T-helper 1 cell treated with Interleukin-12 subunit alpha and Interleukin-12 subunit beta and Interleukin-4 antibody, amounts not matched to agents 30 ng/mL and 1 ng/mL, for 36 hours (primary cell): ENCODE data around the gene CD151. TPM values are rescaled to one million over a fixed set of nuclear protein-coding genes. Genes with fewer than 3 reads are reported as not detected.

Experiments used
- intact Hi-C: fragments of 100-400 bp; cut with micrococcal nuclease; formaldehyde crosslinking; loops from one replicate; pipeline ENCODE4 v1.15.1; 2024
- total RNA-seq: library from RNA; stranded (reverse); gene quantifications from 2 replicates; pipeline ENCODE4 v1.2.3, GENCODE V29; 2022

The CD151 gene
- total RNA-seq, 1 donor from 2014 or later, result 24.6 TPM

DNA sequence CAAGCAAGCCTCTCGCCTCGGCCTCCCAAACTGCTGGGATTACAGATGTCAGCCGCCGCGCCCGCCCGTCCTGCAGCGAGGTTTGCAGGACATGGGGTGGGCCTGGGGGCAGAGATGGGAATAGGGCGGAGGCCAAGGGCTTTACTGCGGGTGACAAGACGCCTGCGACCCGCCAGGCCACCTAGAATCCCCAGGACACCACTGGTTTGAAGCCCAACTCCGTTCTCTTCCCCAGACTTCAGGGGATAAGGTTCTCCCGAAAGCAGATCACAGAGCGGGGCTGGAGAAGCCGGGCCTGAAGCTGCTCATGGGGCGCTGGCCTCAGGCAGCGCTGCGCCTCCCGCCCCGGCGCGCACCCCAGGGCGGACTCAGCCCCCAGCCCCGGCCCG, 9.2 kb downstream of the CD151 start:
- intact Hi-C loops, result loop anchor here (1.0 to 2.0 kb wide), 5 partner anchors 10 to 83 kb away; partner anchors contain the start of genes AP2A2, CD151 and RPLP2

DNA sequence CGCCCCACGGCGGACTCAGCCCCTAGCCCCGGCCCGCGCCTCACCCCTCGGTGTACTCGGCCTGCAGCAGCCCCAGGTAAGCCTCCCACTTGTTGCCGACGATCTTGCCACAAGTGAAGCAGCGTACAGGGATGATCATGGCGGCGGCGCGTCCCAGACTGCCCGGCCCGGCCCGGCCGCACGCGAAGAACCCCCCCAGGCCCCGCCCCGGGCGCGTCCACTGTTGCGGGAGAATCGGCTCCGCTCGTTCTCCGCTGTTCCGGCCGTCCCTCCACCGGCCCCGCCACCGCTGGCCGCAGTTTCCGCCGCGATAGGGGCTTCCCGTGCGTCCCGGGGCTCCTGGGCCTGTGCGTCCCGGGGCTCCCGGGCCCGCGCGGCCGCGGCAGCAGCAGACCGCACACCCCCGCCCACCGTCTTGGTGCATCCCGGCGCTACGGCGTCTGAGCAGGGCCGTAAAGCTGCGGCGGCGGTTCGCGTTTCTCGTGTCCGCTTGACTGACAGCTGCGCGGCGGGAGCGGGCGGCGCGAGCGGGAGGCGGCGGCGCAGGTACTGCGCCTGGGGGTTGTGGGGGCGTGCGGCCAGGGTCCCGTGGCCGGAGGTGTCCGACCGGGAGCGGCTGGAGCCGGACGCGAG, 9.7 kb downstream of the CD151 start, which contains the start of the genes POLR2L and TSPAN4:
POLR2L (minus strand) TSS at position 160 of the 633 bp plus-strand sequence; CDS start at position 139, 21 bp downstream.
TSPAN4 (plus strand) TSS at position 483 of the 633 bp plus-strand sequence. CDS start 7,453 bp downstream, outside the sequence.
- intact Hi-C loops, result loop anchor here (1.0 to 2.0 kb wide), 5 partner anchors 10 to 82 kb away; partner anchors contain the start of genes AP2A2, CD151 and RPLP2

DNA sequence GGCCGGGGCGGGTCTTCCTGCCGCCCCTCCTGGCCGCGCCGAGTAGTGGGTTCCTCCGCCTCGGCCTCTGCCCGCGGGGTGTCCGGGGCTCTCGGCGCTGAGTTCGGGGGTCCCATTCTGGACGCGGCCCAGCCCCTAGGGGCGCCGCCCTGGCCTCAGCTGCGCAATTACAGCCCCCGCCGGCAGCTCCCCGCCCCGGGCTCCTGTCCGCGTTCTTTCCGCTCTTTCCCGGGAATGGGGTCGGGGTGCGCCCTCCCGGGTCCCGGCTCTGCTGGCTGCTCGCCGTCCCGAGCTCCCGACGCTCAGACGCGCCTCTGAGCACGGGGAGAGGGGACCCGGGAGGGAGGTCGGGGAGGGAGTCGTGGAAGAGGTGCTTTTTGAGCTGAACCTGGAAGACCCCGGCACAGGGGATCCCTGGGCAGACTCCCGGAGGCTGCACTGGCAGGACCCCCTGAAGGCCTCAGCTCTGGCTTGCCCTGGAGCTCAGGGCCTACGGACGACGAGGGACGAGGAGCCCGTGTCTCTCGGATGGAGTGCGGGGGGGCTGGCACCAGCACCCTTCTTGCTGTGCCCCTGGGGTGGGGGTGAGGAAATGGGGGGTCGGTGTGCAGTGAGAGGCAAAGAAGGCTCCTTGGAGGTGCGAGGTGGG, 10.5 kb downstream of the CD151 start:
- intact Hi-C loops, result loop anchor here (2.0 kb wide), 1 partner anchor 82 kb away; the partner anchor contains the start of gene AP2A2

DNA sequence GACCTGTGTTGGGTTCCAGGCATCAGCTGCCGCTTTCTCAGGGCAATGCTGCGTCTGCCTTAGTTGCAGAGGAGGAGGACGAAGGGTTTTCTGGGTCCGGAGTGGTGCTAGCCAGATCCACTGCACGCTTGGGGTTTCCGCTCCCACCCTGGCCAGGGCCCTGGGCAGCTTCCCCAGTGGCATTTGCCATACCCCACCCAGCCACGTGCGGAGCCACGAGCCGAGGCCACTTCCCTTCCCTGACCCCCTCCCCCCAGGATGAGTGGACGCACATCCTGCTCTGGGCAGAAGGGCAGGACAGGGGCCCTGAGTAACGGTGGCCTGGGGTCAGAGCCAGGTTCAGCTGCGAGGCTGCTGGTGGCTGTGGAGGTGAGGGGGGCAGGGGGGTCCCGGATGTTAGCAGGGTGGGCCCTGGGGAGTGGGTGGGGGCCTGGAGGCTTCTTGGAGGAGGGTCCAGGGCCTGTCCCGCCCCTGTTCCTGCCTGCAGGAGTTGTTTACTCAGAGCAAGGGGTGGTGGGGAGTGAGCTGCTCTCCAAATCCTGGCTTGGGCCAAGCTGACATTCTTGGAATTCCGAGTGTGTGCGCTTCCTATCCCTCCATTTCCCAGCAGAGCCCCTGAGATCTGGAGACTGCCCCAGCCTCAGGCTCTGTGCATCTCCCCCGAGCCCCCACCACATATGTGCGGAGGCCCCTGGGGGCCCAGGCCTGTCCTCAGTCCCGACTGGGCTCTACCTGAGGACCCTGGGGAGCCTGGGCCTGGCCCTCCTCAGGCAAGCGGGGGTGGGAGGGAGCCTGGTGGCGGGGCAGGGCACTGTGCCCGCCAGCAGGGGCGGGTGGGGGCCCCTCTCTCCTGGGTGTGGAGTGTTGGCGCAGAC, 11.3 kb downstream of the CD151 start:
- intact Hi-C loops, result loop anchor here (2.0 kb wide), 1 partner anchor 81 kb away; the partner anchor contains the start of gene AP2A2

DNA sequence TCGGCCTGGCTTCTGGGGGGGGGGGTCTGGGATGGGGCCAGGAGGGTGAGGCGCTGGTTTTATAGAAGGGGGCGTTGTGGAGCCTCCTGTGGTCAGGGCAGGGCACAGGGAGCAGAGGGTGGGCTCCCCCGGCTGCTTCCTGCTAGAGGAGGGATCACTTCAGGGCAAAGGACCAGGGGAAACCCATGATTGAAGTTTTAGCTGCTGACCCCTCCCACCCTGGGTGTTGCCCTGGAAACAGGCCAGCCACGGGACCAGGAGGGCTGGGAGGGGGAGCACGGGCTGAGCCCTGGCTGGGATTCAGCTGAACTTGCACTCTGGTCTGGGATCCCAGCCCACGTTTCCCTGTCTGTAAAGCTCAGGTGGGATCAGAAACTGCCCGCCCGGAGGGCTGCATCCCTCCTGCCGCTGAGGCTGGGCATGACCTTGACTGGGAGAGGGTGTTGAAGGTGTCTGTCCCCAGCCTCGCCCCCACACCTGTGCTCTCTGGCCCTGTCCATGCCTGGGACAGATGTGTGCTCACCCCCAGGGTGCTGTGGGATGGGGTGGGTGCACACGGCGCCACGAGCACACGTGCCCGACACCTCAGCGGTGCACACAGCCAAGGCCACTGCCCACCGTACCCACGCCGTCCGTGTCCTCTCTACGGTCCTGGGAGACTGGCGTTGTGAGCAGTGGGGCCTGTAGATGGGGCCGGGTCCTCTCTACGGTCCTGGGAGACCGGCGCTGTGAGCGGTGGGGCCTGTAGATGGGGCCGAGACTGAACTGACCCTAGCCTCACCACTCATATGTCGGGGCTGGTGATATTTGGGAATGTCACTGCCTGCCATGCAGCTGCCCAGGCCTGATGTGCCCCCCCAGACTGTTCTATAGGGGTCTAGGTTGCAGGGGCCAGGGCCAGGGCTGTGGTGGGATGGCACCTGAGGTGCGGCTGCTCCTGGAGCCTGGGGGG, 12.2 kb downstream of the CD151 start:
- intact Hi-C loops, result loop anchor here (5.0 kb wide), 1 partner anchor 132 kb away; no protein-coding TSS in a partner anchor

DNA sequence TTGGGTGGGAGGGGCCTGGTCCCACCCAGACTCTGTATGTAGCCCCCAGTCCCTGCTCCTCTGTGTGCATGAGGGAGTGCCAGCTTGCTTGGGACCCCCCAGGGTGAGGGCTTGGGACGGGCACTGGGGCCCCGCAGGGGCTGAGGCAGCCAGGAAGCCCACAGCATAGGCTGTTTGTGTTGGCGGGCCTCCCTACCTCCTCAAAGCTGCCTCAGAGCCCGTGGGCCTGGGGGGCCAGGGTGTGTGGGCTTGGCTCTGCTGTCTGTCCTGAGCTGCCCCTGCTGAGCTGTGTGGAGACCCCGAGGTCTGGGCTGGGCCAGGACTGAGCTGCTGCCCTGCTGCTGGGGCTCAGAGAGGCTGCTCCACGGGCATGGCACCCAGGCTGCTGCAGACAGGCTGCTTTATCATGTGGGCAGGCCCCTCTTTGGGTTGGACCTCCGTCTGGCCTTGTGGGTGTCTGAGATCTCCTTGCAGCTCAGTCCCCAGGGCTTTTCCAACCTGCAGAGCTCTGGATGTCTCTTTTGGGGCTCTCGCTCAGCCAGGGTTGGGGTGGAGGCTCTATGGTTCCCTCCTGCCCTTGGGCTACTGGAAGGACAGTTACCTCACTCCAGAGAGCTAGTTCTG, 13.2 kb downstream of the CD151 start:
- intact Hi-C loops, result loop anchor here (5.0 kb wide), 1 partner anchor 131 kb away; no protein-coding TSS in a partner anchor

DNA sequence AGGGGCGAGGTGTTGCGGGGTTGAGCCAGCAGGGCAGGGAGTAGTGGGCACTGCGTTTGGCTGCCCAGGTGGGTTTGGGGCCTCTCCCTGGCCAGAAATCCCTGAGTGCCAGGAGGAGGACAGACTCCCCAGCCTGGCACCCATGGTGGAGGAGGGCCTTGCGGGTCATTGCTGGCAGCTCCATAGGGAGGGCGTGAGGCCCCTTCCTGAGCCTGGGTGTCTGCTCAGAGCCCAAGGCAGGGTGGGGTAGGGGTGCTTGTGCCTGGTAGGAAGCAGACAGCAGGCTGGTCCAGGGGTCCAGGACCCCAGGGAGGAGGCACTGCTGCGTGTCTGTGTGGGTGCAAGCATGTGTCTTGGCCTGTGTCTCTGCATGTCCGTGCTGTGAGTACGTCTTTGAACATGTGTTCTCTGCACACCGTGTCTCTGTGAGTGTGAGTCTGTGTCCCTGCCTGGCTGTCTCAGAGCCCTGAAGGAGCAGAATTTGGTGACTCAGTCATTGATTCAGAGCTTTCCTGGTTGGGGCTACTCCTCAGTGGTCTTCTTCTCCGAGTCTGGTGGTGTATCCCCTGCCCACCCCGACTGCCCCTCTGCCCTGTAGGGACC, 13.8 kb downstream of the CD151 start:
- intact Hi-C loops, result loop anchor here (5.0 kb wide), 1 partner anchor 131 kb away; no protein-coding TSS in a partner anchor

DNA sequence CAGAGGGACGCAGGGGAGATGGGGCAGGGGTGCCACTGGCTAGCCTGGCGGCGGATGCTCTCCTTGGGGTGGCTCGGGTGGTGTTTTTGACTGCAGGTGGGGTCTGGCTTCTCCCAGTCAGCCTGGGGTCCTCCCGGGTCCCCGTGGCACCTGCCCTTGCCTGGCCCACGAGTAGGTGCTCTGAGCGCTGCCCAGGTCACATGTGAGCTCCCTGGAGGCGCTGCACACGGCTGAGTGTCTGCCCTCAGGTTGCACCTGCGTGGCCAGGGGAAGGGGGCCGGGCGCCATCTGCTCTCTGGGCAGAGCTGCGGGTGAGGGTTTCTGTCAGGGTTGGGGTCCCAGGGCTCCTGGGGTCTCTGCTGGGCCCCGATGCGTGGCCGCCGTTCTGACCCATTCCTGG, 15.1 kb downstream of the CD151 start:
- intact Hi-C loops, result loop anchor here (5.0 kb wide), 1 partner anchor 129 kb away; no protein-coding TSS in a partner anchor

DNA sequence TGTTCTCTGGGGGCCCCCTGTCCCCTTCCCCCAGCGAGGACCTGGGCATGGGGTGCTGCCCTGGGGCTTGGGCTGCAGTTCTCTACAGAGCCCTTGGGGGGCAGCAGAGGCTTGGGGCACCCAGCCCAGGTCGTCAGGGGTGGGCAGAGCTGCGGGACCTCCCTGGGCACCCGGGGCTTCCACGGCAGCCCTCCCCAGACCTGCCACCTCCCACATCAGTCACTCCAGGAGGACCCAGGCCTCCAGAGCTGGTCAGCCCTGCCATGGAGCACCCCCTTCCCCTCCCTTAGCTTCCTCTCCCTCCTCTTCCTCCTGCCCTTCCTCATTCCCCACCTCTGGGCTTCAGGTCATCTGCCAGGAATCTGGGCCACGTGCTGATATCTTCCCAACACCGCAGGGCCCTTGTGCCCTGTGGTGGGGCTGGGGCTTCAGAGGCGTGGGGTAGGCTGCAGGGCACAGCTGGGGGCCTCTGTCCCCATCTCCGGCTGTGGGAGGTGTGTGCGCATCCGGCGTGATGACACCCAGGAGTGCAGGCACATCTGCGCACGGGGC, 15.7 kb downstream of the CD151 start:
- intact Hi-C loops, result loop anchor here (5.0 kb wide), 1 partner anchor 129 kb away; no protein-coding TSS in a partner anchor

DNA sequence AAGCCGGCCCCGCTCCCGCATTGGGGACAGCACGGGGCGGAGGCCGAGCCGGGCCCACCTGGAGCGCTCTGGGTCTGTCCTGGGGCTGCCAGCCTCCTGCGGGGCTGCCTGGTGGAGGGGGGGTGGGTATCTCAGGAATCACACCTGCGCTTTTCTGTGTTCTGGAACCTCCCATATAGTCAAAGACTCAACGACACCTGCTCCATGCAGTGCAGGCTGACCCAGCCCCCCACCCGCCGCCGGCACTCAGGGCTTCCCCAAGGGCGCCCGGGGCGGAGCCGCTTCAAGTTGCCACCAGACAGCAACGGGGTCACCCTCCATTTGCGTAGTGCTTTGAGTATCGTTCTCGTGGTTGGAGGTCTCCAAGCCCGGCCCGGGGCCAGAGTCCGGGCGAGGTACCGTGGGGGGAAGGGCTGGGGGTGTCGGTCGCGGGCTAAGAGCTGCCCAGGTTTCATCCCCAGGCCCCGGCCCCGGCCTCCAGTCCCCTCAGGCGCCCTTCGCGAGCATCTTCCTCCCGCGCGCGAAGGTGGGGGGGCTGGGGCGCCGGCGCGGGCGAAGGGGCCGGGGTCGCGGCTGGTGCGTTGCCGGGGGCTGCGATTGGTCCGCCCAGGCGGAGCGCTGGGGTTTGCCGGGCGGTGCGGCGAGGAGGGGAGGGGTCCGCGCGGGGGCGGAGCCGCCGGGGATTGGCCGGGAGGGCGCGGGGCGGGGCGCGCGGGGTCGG, 16.5 kb downstream of the CD151 start:
- intact Hi-C loops, result loop anchor here (5.0 kb wide), 1 partner anchor 128 kb away; no protein-coding TSS in a partner anchor

DNA sequence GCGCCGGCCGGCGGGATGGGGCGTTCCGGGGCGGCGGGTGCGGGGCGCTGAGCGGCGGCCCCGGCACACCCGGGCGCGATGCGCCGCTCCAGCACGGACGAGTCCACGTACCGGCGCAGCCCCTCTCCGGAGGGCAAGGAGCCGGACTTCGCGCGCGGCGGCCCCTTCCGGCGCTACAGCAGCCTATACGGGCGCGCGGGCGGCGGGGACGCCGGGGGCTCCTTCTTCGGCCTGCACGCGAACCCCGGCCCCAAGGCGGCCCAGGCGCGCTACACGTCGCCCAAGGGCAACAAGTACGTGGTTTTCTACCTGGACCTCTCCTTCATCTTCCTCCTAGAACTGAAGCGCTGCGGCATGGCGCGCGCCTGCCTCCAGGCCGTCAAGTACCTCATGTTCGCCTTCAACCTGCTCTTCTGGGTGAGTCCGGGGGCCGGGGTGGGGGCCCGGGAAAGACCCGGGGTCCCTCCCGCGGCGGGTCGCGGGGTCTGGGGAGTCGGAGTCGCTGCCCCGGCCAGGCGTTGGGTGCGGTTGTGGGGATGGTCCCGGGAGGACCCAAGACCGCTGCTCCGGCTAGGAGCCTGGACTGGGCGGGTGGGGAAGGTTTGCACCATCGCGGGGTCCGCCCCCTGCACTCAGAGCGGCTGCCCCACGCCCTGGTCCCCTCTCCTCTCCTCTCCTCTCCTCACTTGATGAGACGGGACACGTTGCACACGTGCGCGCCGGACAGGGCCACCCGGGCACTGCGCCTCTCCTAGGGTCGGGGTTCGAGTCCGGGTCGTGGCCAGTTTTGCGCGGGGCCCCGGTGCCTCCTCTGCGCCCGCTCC, 17.4 kb downstream of the CD151 start:
- intact Hi-C loops, result loop anchor here (5.0 kb wide), 1 partner anchor 127 kb away; no protein-coding TSS in a partner anchor

DNA sequence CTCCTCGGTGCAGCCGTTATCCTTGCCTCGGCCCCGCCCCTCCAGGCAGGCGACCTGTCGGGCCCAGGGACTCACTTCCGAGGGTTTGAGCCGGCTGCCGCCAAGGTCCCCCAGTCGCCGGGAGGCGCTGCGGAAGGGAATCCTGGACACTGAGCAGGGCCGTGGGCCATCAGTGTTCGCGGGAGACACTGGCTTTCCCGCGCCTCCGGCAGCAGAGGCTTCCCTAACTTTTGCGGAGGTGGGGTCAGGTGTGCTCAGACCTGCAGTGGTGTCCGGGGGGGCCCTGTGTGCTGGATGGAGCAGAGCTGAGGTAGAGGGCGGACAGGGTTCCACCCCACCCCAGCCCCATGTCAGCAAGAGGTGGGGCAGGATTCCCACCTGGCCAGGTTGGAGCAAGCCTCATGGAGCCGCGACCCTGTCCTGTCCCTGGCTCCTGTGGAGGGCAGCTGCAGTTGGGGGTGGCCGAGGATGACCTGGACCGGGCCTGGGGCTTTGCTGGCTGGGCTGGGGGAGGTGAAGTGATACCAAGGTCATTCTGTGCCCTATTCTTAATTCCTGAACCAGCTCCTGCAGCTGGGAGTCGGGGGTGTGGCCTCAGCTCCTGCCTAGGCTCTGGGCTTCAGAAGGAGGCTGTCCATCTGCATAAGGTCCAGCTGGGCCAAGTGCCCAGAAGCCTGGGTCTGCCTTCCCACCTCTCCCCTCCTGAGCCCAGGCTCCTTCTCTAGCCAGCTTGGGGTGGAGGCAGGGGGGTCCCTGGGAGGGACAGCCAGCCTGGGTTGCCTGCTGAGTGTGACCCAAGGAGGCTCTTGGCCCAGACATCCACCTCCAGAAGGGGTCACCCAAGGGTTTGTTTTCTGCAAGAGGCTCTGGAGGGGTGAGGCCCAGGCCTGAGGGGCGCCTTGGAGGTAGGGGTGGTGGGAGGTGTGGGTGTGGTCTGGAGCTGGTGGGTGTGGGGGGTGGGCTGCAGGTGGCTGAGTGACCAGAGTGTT, 18.3 kb downstream of the CD151 start:
- intact Hi-C loops, result no loop called here

DNA sequence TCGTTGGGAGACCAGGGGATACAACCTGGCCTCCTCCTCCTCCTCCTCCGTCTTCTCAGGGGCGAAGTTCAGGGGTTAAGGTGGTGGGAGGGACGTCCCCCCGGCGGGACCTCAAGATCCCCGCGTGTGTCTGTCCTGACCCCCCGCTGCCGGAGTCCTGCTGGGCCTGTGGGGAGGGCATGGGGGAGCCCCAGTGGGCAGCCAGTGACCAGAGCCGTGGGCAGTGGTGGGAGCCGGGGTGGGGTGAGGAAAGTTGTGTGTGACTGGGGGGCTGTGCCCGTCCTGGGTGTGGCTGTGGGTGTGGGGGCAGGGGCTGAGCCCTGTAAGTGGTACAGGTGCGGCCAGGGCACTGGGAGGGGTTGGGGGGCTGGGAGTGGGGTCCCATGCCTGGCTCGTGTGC, 20.0 kb downstream of the CD151 start:
- intact Hi-C loops, result no loop called here

DNA sequence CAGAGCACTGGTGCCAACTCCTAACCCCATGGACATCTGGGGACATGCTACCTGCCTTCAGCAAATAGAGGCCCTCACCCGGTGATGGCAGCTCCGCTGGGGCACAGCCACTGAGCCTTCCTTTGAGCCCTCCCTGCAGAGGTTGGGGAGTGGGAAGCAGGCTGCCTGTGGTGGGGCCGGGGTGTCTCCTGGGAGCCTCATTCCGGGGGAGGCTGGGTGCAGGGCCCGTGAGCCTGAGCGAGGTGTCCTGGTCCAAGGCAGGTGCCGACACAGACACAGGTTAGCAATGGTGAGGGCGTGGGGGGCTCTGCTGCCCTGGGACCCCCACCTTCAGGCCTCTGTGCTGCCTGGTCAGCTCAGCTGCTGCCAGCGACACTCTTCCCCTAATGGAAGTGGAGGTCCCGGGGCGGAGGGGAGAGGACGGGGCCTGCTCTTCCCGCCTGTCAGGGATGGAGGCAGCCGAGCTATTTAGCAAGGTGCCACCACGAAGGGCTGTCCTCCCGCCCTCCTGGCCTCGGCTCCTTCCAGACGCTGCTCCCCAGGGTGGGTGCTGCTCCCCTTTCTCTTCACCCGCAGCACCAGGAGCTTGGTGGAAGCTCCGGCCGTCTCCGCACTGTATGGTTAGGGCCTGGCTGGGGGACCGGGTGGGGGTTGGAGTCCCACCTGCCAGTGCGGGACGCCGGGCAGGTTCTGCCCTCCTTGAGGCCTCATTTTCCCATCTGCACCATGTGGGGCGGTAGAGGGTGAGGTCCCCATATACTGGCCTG, 21.1 kb downstream of the CD151 start:
- intact Hi-C loops, result no loop called here
